Endodermal cell (in vitro differentiated cells): Measurements from ENCODE around the gene TIAM2. TPM values are rescaled to one million over a fixed set of nuclear protein-coding genes. Genes with fewer than 3 reads are reported as not detected.
A peak's percentile ranks its signal among the peaks of the same experiment; 100 is the strongest.

Experiments
- DNase-seq: peaks from one replicate; pipeline ENCODE4 v3.0.0-alpha.2; 2017
- H3K27ac ChIP-seq: 2 replicates; pipeline ENCODE4 v1.5.1; 2013; ENCODE audit warnings: mild to moderate bottlenecking, low read depth, low read length, moderate library complexity
- H3K27me3 ChIP-seq: 2 replicates; pipeline ENCODE4 v1.6.1; 2013; ENCODE audit warnings: mild to moderate bottlenecking, low read length, moderate library complexity; ENCODE audit not compliant: insufficient read depth, control insufficient read depth, poor library complexity, severe bottlenecking
- H3K36me3 ChIP-seq: 2 replicates; pipeline ENCODE4 v1.7.0; 2013; ENCODE audit warnings: mild to moderate bottlenecking, low read length, moderate library complexity; ENCODE audit not compliant: control insufficient read depth, insufficient read depth
- H3K4me1 ChIP-seq: one replicate; pipeline ENCODE4 v1.7.0; 2013; ENCODE audit warnings: low read length; ENCODE audit not compliant: control insufficient read depth, insufficient read depth
- H3K4me3 ChIP-seq: 2 replicates; pipeline ENCODE4 v1.5.1; 2013; ENCODE audit warnings: mild to moderate bottlenecking, low read length, moderate library complexity
- H3K9ac ChIP-seq: 2 replicates; pipeline ENCODE4 v1.6.1; 2013; ENCODE audit warnings: mild to moderate bottlenecking, low read length, moderate library complexity; ENCODE audit not compliant: poor library complexity, severe bottlenecking; ENCODE audit errors: extremely low read depth
- H3K9me3 ChIP-seq: 2 replicates; pipeline ENCODE4 v1.6.1; 2013; ENCODE audit warnings: mild to moderate bottlenecking, low read length, moderate library complexity; ENCODE audit not compliant: control insufficient read depth
- H3K27ac Mint-ChIP-seq: 2 replicates; pipeline ENCODE4 v1.8.0; 2020; ENCODE audit warnings: mixed read lengths
- H3K27me3 Mint-ChIP-seq: 2 replicates; pipeline ENCODE4 v1.8.0; 2021; ENCODE audit warnings: mild to moderate bottlenecking, mixed read lengths; ENCODE audit not compliant: insufficient read depth
- H3K36me3 Mint-ChIP-seq: 2 replicates; pipeline ENCODE4 v1.8.0; 2020; ENCODE audit warnings: low read depth, mixed read lengths
- H3K4me1 Mint-ChIP-seq: 2 replicates; pipeline ENCODE4 v1.8.0; 2020; ENCODE audit warnings: mixed read lengths
- H3K4me3 Mint-ChIP-seq: 2 replicates; pipeline ENCODE4 v1.8.0; 2020; ENCODE audit warnings: mild to moderate bottlenecking, moderate library complexity, mixed read lengths
- H3K9me3 Mint-ChIP-seq: 2 replicates; pipeline ENCODE4 v1.8.0; 2020; ENCODE audit warnings: mild to moderate bottlenecking, mixed read lengths
- CTCF ChIP-seq: fragments of 200-600 bp; sonication (generic); conservative IDR thresholded peaks from 2 replicates; pipeline ENCODE4 v1.5.0; 2021; ENCODE audit warnings: antibody characterized with exemption, mild to moderate bottlenecking
- WGBS, 2 experiments: methylation state at CpG; one replicate each; pipeline versions ENCODE4 v1.1.5 to v1.1.7; 2013; ENCODE audit warnings: missing lambda C conversion rate in 2 of 2, mixed read lengths in 1 of 2; ENCODE audit not compliant: insufficient coverage in 1 of 2, insufficient read length in 1 of 2; 5-methylcytosine and 5-hydroxymethylcytosine counted together
- total RNA-seq, 2 donors: library from RNA; stranded (reverse); fragmentation: NEBNext Ultra II Directional in 1 of 2; extraction: Animal tissue kit (Norgen Biotek cat#: 25700) in 1 of 2; gene quantifications; 2 replicates in 1 of 2; 3 replicates in 1 of 2; pipeline ENCODE4 v1.2.1, GENCODE V29; 2021

The TIAM2 gene
- total RNA-seq, 2 donors from 2014 or later, result 15.7 to 17.5 TPM

- WGBS, 2 experiments, result 78 to 87% methylated on average over 3 to 7 of the region's 7 CpGs
- Mint-ChIP-seq H3K9me3 (no peaks in the 10 kb centered on the region), H3K27ac (no peak overlapping the region), H3K27me3 (no peaks in the 10 kb centered on the region), H3K4me1 (peaks cover 50% of the 10 kb centered on the region), H3K36me3 (no peaks in the 10 kb centered on the region), H3K4me3 (no peak overlapping the region)
- Histone ChIP-seq H3K9me3 (no peaks in the 10 kb centered on the region), H3K27me3 (no peaks in the 10 kb centered on the region), H3K4me3 (no peak overlapping the region), H3K36me3 (no peaks in the 10 kb centered on the region), H3K9ac (no peak overlapping the region), H3K27ac (no peak overlapping the region), H3K4me1 (peaks cover 18% of the 10 kb centered on the region)
- no peak for DNase-seq
- no peak for TF ChIP-seq CTCF
Observed at GRCh38 chr6:155079985-155080452, 84.9 kb downstream of the TIAM2 start.

GRCh38 chr6:155080881-155081845, 86.0 kb downstream of the TIAM2 start:
- Histone ChIP-seq H3K9ac (no peak overlapping the region), H3K27ac (no peak overlapping the region), H3K36me3 (no peaks in the 10 kb centered on the region), H3K4me3 (no peak overlapping the region), H3K27me3 (no peaks in the 10 kb centered on the region), H3K4me1 (peaks cover 18% of the 10 kb centered on the region), H3K9me3 (no peaks in the 10 kb centered on the region)
- Mint-ChIP-seq H3K27me3 (no peaks in the 10 kb centered on the region), H3K4me1 (peaks cover 55% of the 10 kb centered on the region), H3K4me3 (no peak overlapping the region), H3K27ac (no peak overlapping the region), H3K9me3 (no peaks in the 10 kb centered on the region), H3K36me3 (no peaks in the 10 kb centered on the region)
- WGBS, 2 experiments, result 86 to 89% methylated on average over 7 to 9 of the region's 9 CpGs
- peak; percentile 69 for DNase-seq
- no peak for TF ChIP-seq CTCF

GRCh38 chr6:155084431-155085123, 89.5 kb downstream of the TIAM2 start:
- Mint-ChIP-seq H3K27ac (no peak overlapping the region), H3K4me1 (peaks cover 46% of the 10 kb centered on the region), H3K36me3 (no peaks in the 10 kb centered on the region), H3K27me3 (no peaks in the 10 kb centered on the region), H3K4me3 (no peak overlapping the region), H3K9me3 (no peaks in the 10 kb centered on the region)
- Histone ChIP-seq H3K4me3 (peak overlapping the region; percentile 10), H3K9me3 (no peaks in the 10 kb centered on the region), H3K36me3 (no peaks in the 10 kb centered on the region), H3K27ac (peak overlapping the region; percentile 36), H3K27me3 (no peaks in the 10 kb centered on the region), H3K9ac (no peak overlapping the region), H3K4me1 (peaks cover 18% of the 10 kb centered on the region)
- WGBS, 2 experiments, result 80 to 81% methylated on average over 3 to 4 of the region's 4 CpGs
- TF ChIP-seq CTCF, result no peak
- DNase-seq, result no peak
